Measurements from ENCODE around the gene CAPRIN1.

CAPRIN1 gene

DNA sequence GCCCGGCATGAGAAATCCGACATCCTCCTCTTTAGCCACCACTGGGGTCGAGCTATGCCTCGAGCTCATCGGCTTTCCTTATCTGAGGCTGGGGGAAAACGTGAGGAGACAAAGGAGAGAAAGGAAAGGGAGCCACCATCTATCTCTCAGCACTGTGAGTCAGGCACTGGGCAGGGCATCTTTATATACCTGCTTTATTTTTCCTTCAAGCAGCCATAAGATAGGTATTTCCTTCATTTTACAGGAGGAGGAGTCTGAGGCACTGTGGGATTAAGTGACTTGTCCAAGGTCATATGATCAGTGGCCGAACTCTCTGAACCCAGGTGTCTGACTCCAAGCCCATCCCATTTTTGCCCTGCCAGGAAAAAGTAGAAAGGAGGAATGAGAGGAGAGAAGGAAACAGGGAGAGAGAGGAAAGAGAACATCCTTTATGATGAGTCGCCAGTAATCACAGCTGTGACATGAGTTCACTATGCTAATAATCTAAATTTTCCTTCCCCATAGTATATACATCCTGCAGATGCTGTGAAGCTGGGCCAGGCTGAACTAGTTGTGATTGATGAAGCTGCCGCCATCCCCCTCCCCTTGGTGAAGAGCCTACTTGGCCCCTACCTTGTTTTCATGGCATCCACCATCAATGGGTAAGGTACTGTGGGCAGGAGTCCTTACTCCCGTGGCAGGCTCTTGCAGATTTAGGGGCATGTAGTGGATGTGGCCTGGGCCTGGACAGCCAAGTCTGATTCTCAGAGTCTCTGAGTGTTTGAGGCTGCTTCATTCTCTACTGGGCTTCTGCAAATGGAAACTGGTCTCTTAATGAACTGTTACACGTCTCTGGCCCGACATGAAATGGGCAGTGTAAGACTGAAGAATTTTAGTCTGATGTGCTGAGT lies 75.7 kb downstream of the CAPRIN1 start:
- Histone ChIP-seq H3F3A (ENCODE audit: insufficient read depth) (no peaks in the 10 kb centered on the region), H3K9me2 (replicated peaks; ENCODE audit: insufficient read depth, low read length) (no peaks in the 10 kb centered on the region), H3K4me3 (ENCODE audit: insufficient read depth, low read length, poor library complexity, severe bottlenecking) (no peak overlapping the region), H3K27me3 (ENCODE audit: low read length) (no peaks in the 10 kb centered on the region), H3K79me2 (ENCODE audit: insufficient read depth, low read length) (no peaks in the 10 kb centered on the region), H3K9me3 (ENCODE audit: insufficient read depth, low read length) (no peaks in the 10 kb centered on the region), H3K27ac (ENCODE audit: low read depth, low read length) (no peak overlapping the region), H3K9ac (ENCODE audit: low read length) (no peak overlapping the region), H3K36me3 (ENCODE audit: low read length) (no peaks in the 10 kb centered on the region), H2AFZ (ENCODE audit: low read depth, low read length, severe bottlenecking) (no peak overlapping the region), H4K20me1 (ENCODE audit: low read depth, low read length) (no peaks in the 10 kb centered on the region), H3K4me2 (ENCODE audit: low read depth, low read length, poor library complexity, severe bottlenecking) (no peak overlapping the region)
- TF ChIP-seq, protein P1, sequence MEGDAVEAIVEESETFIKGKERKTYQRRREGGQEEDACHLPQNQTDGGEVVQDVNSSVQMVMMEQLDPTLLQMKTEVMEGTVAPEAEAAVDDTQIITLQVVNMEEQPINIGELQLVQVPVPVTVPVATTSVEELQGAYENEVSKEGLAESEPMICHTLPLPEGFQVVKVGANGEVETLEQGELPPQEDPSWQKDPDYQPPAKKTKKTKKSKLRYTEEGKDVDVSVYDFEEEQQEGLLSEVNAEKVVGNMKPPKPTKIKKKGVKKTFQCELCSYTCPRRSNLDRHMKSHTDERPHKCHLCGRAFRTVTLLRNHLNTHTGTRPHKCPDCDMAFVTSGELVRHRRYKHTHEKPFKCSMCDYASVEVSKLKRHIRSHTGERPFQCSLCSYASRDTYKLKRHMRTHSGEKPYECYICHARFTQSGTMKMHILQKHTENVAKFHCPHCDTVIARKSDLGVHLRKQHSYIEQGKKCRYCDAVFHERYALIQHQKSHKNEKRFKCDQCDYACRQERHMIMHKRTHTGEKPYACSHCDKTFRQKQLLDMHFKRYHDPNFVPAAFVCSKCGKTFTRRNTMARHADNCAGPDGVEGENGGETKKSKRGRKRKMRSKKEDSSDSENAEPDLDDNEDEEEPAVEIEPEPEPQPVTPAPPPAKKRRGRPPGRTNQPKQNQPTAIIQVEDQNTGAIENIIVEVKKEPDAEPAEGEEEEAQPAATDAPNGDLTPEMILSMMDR (IDR thresholded peaks at IDR 0.05; ENCODE audit: insufficient read depth, low read length, poor library complexity, severe bottlenecking), result no peak
- TF ChIP-seq EZH2phosphoT487 (conservative IDR thresholded peaks at IDR 0.05; ENCODE audit: low read length), result no peak

DNA sequence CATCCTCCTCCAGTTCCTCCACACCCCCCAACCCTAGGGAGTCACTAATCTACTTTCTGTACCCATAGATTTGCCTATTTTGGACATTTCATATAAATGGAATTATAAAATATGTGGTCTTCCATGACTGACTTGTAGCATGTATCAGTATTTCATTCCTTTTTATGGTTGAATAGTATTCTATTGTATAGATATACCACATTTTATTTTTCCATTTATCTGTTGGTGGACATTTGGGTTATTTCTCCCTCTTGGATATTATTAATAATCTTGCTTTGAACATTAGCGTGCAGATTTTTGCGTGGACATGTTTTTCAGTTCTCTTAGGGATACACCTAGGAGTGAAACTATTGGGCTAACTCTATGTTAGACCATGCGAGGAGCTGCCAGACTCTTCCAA lies 77.3 kb downstream of the CAPRIN1 start:
- H3K9ac ChIP-seq (ENCODE audit: low read length), result no peak overlapping the region
- no peak overlapping the region for H3K27ac ChIP-seq (ENCODE audit: low read depth, low read length)
- H3K4me2 ChIP-seq (ENCODE audit: low read depth, low read length, poor library complexity, severe bottlenecking), result no peak overlapping the region
- no peaks in the 10 kb centered on the region for H4K20me1 ChIP-seq (ENCODE audit: low read depth, low read length)
- H3K9me2 ChIP-seq (replicated peaks; ENCODE audit: insufficient read depth, low read length), result no peaks in the 10 kb centered on the region
- no peaks in the 10 kb centered on the region for H3K36me3 ChIP-seq (ENCODE audit: low read length)
- TF ChIP-seq, protein P1 (IDR thresholded peaks at IDR 0.05; ENCODE audit: insufficient read depth, low read length, poor library complexity, severe bottlenecking), result no peak
- TF ChIP-seq EZH2phosphoT487 (conservative IDR thresholded peaks at IDR 0.05; ENCODE audit: low read length), result no peak
- no peaks in the 10 kb centered on the region for H3K27me3 ChIP-seq (ENCODE audit: low read length)
- no peaks in the 10 kb centered on the region for H3F3A ChIP-seq (ENCODE audit: insufficient read depth)
- no peak overlapping the region for H2AFZ ChIP-seq (ENCODE audit: low read depth, low read length, severe bottlenecking)
- H3K79me2 ChIP-seq (ENCODE audit: insufficient read depth, low read length), result no peaks in the 10 kb centered on the region
- H3K4me3 ChIP-seq (ENCODE audit: insufficient read depth, low read length, poor library complexity, severe bottlenecking), result no peak overlapping the region
- H3K9me3 ChIP-seq (ENCODE audit: insufficient read depth, low read length), result no peaks in the 10 kb centered on the region

DNA sequence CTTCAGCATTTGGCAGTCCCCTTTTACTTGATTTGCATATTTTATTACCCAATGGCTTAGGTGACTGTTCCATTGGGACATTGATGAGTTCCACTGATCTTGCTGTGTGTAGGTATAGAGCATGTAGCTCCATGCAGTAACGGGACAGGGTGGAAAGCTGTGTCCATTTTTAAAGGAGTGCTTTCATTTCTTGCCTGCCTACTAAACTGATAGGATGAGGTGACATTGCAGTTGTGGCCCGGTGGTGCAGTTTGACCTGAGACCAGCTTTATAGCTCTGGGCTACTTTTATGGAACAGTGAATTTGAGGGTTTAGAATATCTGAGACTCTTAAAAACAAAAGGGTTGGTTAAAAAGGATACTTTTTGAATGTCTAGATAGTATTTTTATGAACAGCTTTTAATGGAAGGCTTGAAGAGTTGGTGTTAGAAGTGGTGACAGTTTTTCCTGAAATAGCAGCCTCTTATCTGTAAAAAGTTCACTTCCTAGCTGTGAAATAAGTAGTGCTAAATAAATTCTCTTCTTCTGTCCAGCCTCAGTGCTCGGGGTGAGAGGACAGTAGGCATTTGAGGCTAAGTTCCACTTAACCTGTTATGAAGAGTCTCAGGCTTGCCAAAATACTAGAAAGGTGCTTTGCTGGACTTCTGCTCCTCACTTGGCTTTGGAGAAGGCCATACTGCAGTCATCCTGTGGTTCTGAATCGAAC lies 80.9 kb downstream of the CAPRIN1 start:
- Histone ChIP-seq H3K9me3 (ENCODE audit: insufficient read depth, low read length) (no peaks in the 10 kb centered on the region), H3K4me2 (ENCODE audit: low read depth, low read length, poor library complexity, severe bottlenecking) (no peak overlapping the region), H3K4me3 (ENCODE audit: insufficient read depth, low read length, poor library complexity, severe bottlenecking) (no peak overlapping the region), H3K27me3 (ENCODE audit: low read length) (no peaks in the 10 kb centered on the region), H3K9ac (ENCODE audit: low read length) (no peak overlapping the region), H3K36me3 (ENCODE audit: low read length) (no peaks in the 10 kb centered on the region), H2AFZ (ENCODE audit: low read depth, low read length, severe bottlenecking) (no peak overlapping the region), H4K20me1 (ENCODE audit: low read depth, low read length) (no peaks in the 10 kb centered on the region), H3K9me2 (replicated peaks; ENCODE audit: insufficient read depth, low read length) (no peaks in the 10 kb centered on the region), H3F3A (ENCODE audit: insufficient read depth) (no peaks in the 10 kb centered on the region), H3K27ac (ENCODE audit: low read depth, low read length) (no peak overlapping the region), H3K79me2 (ENCODE audit: insufficient read depth, low read length) (no peaks in the 10 kb centered on the region)
- TF ChIP-seq, protein P1 (IDR thresholded peaks at IDR 0.05; ENCODE audit: insufficient read depth, low read length, poor library complexity, severe bottlenecking), result no peak
